ENCODE data around the gene BARHL1. TPM values are rescaled to one million over a fixed set of nuclear protein-coding genes. Genes with fewer than 3 reads are reported as not detected.

BARHL1 gene
- total RNA-seq, 1 experiment from 2014 or later = not detected

GRCh38 chr9:132630811-132631210 lies 48.4 kb downstream of the BARHL1 start:
- H3K36me3 Mint-ChIP-seq (ENCODE audit: insufficient read depth in 1 of 3, low read depth in 3 of 3) = peaks cover 14 to 52% (median 26%) of the 10 kb centered on the region in 3 experiments; a peak in 6 of 7 replicates
- Histone ChIP-seq H2AK5ac (ENCODE audit: insufficient read length, low read length) (no peak overlapping the region), H3K4ac (ENCODE audit: low read depth, low read length) (no peak overlapping the region), H3K79me2 (ENCODE audit: insufficient read depth, low read length) (no peaks in the 10 kb centered on the region), H3K9ac (ENCODE audit: extremely low read depth, insufficient read length, low read length) (no peak overlapping the region), H3K18ac (ENCODE audit: insufficient read length, low read depth, low read length) (no peak overlapping the region), H3K23ac (ENCODE audit: insufficient read length, low read depth, low read length) (no peak overlapping the region), H2BK12ac (ENCODE audit: insufficient read length, low read depth, low read length) (no peak overlapping the region), H3K9me3 (ENCODE audit: control insufficient read depth, low read depth, low read length) (no peaks in the 10 kb centered on the region), H4K91ac (ENCODE audit: insufficient read length, low read depth, low read length) (no peak overlapping the region), H2BK120ac (ENCODE audit: low read depth, low read length, poor library complexity, severe bottlenecking) (no peak overlapping the region), H2BK20ac (ENCODE audit: low read depth, low read length, poor library complexity, severe bottlenecking) (no peak overlapping the region), H4K5ac (ENCODE audit: insufficient read length, low read depth, low read length) (no peak overlapping the region), H3K4me1 (ENCODE audit: insufficient read depth, low read length) (no peaks in the 10 kb centered on the region), H3K23me2 (ENCODE audit: insufficient read length, low read depth, low read length, poor library complexity, severe bottlenecking) (no peaks in the 10 kb centered on the region), H2BK5ac (ENCODE audit: insufficient read length, low read length) (no peak overlapping the region), H3K27ac (ENCODE audit: insufficient read length, low read depth, low read length) (no peak overlapping the region), H3K14ac (ENCODE audit: insufficient read depth, low read length) (no peak overlapping the region), H4K20me1 (ENCODE audit: control insufficient read depth, insufficient read depth, insufficient read length) (no peaks in the 10 kb centered on the region), H3K56ac (ENCODE audit: insufficient read length, low read depth, low read length) (no peak overlapping the region), H3K27me3 (ENCODE audit: insufficient read depth, low read length) (no peaks in the 10 kb centered on the region), H2BK15ac (ENCODE audit: low read depth, low read length) (no peak overlapping the region), H3K79me1 (ENCODE audit: insufficient read depth, low read depth, low read length, poor library complexity, severe bottlenecking) (no peaks in the 10 kb centered on the region), H4K8ac (replicated peaks; ENCODE audit: insufficient read length, low read depth, low read length) (no peak overlapping the region), H2AFZ (ENCODE audit: low read length) (no peak overlapping the region), H3K4me2 (ENCODE audit: insufficient read depth, insufficient read length, low read length) (no peak overlapping the region), H3T11ph (ENCODE audit: low read length) (no peak overlapping the region)
- H3K27me3 Mint-ChIP-seq (ENCODE audit: low read depth) = no peaks in the 10 kb centered on the region
- peaks cover 6 to 22% of the 10 kb centered on the region in 2 experiments for H3K4me1 Mint-ChIP-seq
- no CpG with 5 or more reads among the region's 3 CpGs for WGBS (ENCODE audit: extremely low coverage, insufficient read length, low lambda C conversion rate)
- TF ChIP-seq CTCF (conservative IDR thresholded peaks at IDR 0.05) = no peak
- no peak overlapping the region for H3K27ac Mint-ChIP-seq
- H3K4me3 Mint-ChIP-seq = no peak overlapping the region
- DNase-seq = no peak
- H3K9me3 Mint-ChIP-seq = no peaks in the 10 kb centered on the region
